ENCODE results near the gene ABCB1. TPM values are rescaled to one million over a fixed set of nuclear protein-coding genes. Genes with fewer than 3 reads are reported as not detected.
"Not testable (repeated sequence)": the region's sequence is repeated elsewhere in the genome, so short reads cannot be mapped to it uniquely, and the experiment has no call there.

ABCB1 gene
- total RNA-seq, 1 donor, result not detected

GRCh38 chr7:87574630-87575029 lies 26.1 kb downstream of the ABCB1 start:
- Histone ChIP-seq H3K4me3 (ENCODE audit: insufficient read depth, low read length) (no peak overlapping the region), H3K4me2 (ENCODE audit: insufficient read depth, low read length) (no peak overlapping the region), H3K4me1 (ENCODE audit: insufficient read depth, low read length) (no peaks in the 10 kb centered on the region), H3K36me3 (ENCODE audit: insufficient read depth, low read length) (no peaks in the 10 kb centered on the region), H3K27ac (ENCODE audit: low read depth, low read length) (no peak overlapping the region), H3K9me3 (ENCODE audit: low read depth, low read length) (no peaks in the 10 kb centered on the region), H3K79me2 (ENCODE audit: insufficient read depth, low read length) (no peaks in the 10 kb centered on the region), H4K20me1 (ENCODE audit: insufficient read depth, low read length) (no peaks in the 10 kb centered on the region), H2AFZ (ENCODE audit: low read length) (no peak overlapping the region), H3K27me3 (ENCODE audit: insufficient read depth, low read length) (no peaks in the 10 kb centered on the region)
- no peak for TF ChIP-seq CTCF (IDR thresholded peaks at IDR 0.05; ENCODE audit: extremely low read depth, low read depth, low read length)
- no peak for DNase-seq (ENCODE audit: insufficient read length, low spot score, missing footprints)

GRCh38 chr7:87572513-87572912 lies 28.2 kb downstream of the ABCB1 start:
- H3K79me2 ChIP-seq (ENCODE audit: insufficient read depth, low read length); H4K20me1 ChIP-seq (ENCODE audit: insufficient read depth, low read length); H3K36me3 ChIP-seq (ENCODE audit: insufficient read depth, low read length); H3K4me1 ChIP-seq (ENCODE audit: insufficient read depth, low read length); H2AFZ ChIP-seq (ENCODE audit: low read length); H3K4me2 ChIP-seq (ENCODE audit: insufficient read depth, low read length); H3K9me3 ChIP-seq (ENCODE audit: low read depth, low read length); H3K27me3 ChIP-seq (ENCODE audit: insufficient read depth, low read length); DNase-seq (ENCODE audit: insufficient read length, low spot score, missing footprints); H3K27ac ChIP-seq (ENCODE audit: low read depth, low read length); H3K4me3 ChIP-seq (ENCODE audit: insufficient read depth, low read length): not testable (repeated sequence)

- H3K4me2 ChIP-seq (ENCODE audit: insufficient read depth, low read length), result no peak overlapping the region
- no peaks in the 10 kb centered on the region for H3K27me3 ChIP-seq (ENCODE audit: insufficient read depth, low read length)
- no peak for DNase-seq (ENCODE audit: insufficient read length, low spot score, missing footprints)
These were observed 30.5 kb downstream of the ABCB1 start for GRCh38 chr7:87570178-87570577.

GRCh38 chr7:87567052-87567451 lies 33.6 kb downstream of the ABCB1 start:
- Histone ChIP-seq H3K9me3 (ENCODE audit: low read depth, low read length) (no peaks in the 10 kb centered on the region), H3K27ac (ENCODE audit: low read depth, low read length) (no peak overlapping the region), H3K36me3 (ENCODE audit: insufficient read depth, low read length) (no peaks in the 10 kb centered on the region), H3K4me3 (ENCODE audit: insufficient read depth, low read length) (no peak overlapping the region), H3K4me2 (ENCODE audit: insufficient read depth, low read length) (no peak overlapping the region), H3K4me1 (ENCODE audit: insufficient read depth, low read length) (no peaks in the 10 kb centered on the region), H2AFZ (ENCODE audit: low read length) (no peak overlapping the region), H3K27me3 (ENCODE audit: insufficient read depth, low read length) (no peaks in the 10 kb centered on the region), H3K79me2 (ENCODE audit: insufficient read depth, low read length) (no peaks in the 10 kb centered on the region), H4K20me1 (ENCODE audit: insufficient read depth, low read length) (no peaks in the 10 kb centered on the region)
- no peak for TF ChIP-seq CTCF (IDR thresholded peaks at IDR 0.05; ENCODE audit: extremely low read depth, low read depth, low read length)
- DNase-seq (ENCODE audit: insufficient read length, low spot score, missing footprints), result no peak

More at GRCh38 chr7:87570178-87570577, 30.5 kb downstream of the ABCB1 start:
- H3K36me3 ChIP-seq (ENCODE audit: insufficient read depth, low read length), result no peaks in the 10 kb centered on the region
- no peaks in the 10 kb centered on the region for H3K4me1 ChIP-seq (ENCODE audit: insufficient read depth, low read length)
- H3K4me3 ChIP-seq (ENCODE audit: insufficient read depth, low read length), result no peak overlapping the region
- no peaks in the 10 kb centered on the region for H4K20me1 ChIP-seq (ENCODE audit: insufficient read depth, low read length)
- no peak for TF ChIP-seq CTCF (IDR thresholded peaks at IDR 0.05; ENCODE audit: extremely low read depth, low read depth, low read length)
- no peak overlapping the region for H3K27ac ChIP-seq (ENCODE audit: low read depth, low read length)
- no peaks in the 10 kb centered on the region for H3K9me3 ChIP-seq (ENCODE audit: low read depth, low read length)
- H2AFZ ChIP-seq (ENCODE audit: low read length), result no peak overlapping the region
- H3K79me2 ChIP-seq (ENCODE audit: insufficient read depth, low read length), result no peaks in the 10 kb centered on the region

All from osteoblast (primary cell).